CD14-positive monocyte (primary cell): Measurements from ENCODE around the gene EXOC3L1. TPM values are rescaled to one million over a fixed set of nuclear protein-coding genes. Genes with fewer than 3 reads are reported as not detected.
A peak's percentile ranks its signal among the peaks of the same experiment; 100 is the strongest.

ENCODE experiments used
- DNase-seq, 3 donors: peaks; one replicate each; pipeline ENCODE4 v3.0.0-alpha.2; 2011 to 2022
- H2AFZ ChIP-seq: 2 replicates; pipeline ENCODE4 v1.6.0; 2012; ENCODE audit warnings: mild to moderate bottlenecking, low read depth, low read length, inconsistent platforms; ENCODE audit not compliant: insufficient read depth, poor library complexity, severe bottlenecking
- H3K27ac ChIP-seq, 2 donors: 1 replicate in 1 of 2; 2 replicates in 1 of 2; pipeline ENCODE4 v1.5.1; 2012 to 2013; ENCODE audit warnings: low read length in 2 of 2, control low read depth in 1 of 2, inconsistent platforms in 1 of 2, low read depth in 1 of 2, mild to moderate bottlenecking in 1 of 2
- H3K27me3 ChIP-seq, 2 donors: one replicate each; pipeline versions ENCODE4 v1.6.0 to v1.6.1; 2011 to 2013; ENCODE audit warnings: low read length in 2 of 2; ENCODE audit not compliant: control insufficient read depth in 2 of 2, insufficient read depth in 2 of 2
- H3K36me3 ChIP-seq, 2 donors: replicated peaks in 1 of 2; 1 replicate in 1 of 2; 2 replicates in 1 of 2; pipeline versions ENCODE4 v1.5.1 to v1.6.1; 2012 to 2013; ENCODE audit warnings: low read length in 2 of 2, control low read depth in 1 of 2, inconsistent platforms in 1 of 2, mild to moderate bottlenecking in 1 of 2; ENCODE audit not compliant: insufficient read depth in 2 of 2, control insufficient read depth in 1 of 2
- H3K4me1 ChIP-seq, 2 donors: 1 replicate in 1 of 2; 2 replicates in 1 of 2; pipeline versions ENCODE4 v1.5.1 to v1.6.1; 2012 to 2013; ENCODE audit warnings: low read length in 2 of 2, control low read depth in 1 of 2, inconsistent platforms in 1 of 2, mild to moderate bottlenecking in 1 of 2, moderate library complexity in 1 of 2; ENCODE audit not compliant: insufficient read depth in 2 of 2, control insufficient read depth in 1 of 2
- H3K4me2 ChIP-seq: replicated peaks from 2 replicates; pipeline ENCODE3; 2012; ENCODE audit warnings: low read length, moderate library complexity, mild to moderate bottlenecking; ENCODE audit not compliant: poor library complexity, severe bottlenecking; ENCODE audit errors: extremely low read depth
- H3K4me3 ChIP-seq, 3 experiments: fragments of 200-600 bp in 1 of 3; sonication (generic) in 1 of 3; replicated peaks in 1 of 3; 1 replicate in 2 of 3; 2 replicates in 1 of 3; pipeline ENCODE4 v1.5.1; 2011 to 2013; ENCODE audit warnings: low read length in 3 of 3, mild to moderate bottlenecking in 3 of 3, control low read depth in 2 of 3, low read depth in 2 of 3, inconsistent platforms in 1 of 3, moderate library complexity in 1 of 3
- H3K79me2 ChIP-seq: 2 replicates; pipeline ENCODE4 v1.6.0; 2012; ENCODE audit warnings: mild to moderate bottlenecking, control low read depth, inconsistent platforms, low read length, moderate library complexity; ENCODE audit not compliant: insufficient read depth
- H3K9ac ChIP-seq: 2 replicates; pipeline ENCODE4 v1.6.0; 2017; ENCODE audit warnings: low read length, mild to moderate bottlenecking; ENCODE audit not compliant: insufficient read depth, poor library complexity, severe bottlenecking
- H3K9me3 ChIP-seq, 2 donors: replicated peaks in 1 of 2; 1 replicate in 1 of 2; 2 replicates in 1 of 2; pipeline versions ENCODE4 v1.5.1 to v1.6.1; 2012 to 2013; ENCODE audit warnings: low read length in 2 of 2, control low read depth in 1 of 2; ENCODE audit not compliant: control insufficient read depth in 1 of 2, insufficient read depth in 1 of 2
- H4K20me1 ChIP-seq: 2 replicates; pipeline ENCODE4 v1.6.0; 2012; ENCODE audit warnings: mild to moderate bottlenecking, low read length, control low read depth, moderate library complexity; ENCODE audit not compliant: insufficient read depth
- H3K27ac Mint-ChIP-seq, 7 donors: one replicate each; pipeline ENCODE4 v1.8.0; 2020; ENCODE audit warnings: mild to moderate bottlenecking in 7 of 7, mixed read lengths in 7 of 7, moderate library complexity in 6 of 7, inconsistent platforms in 2 of 7
- H3K27me3 Mint-ChIP-seq, 3 donors: one replicate each; pipeline ENCODE4 v1.8.0; 2021 to 2022; ENCODE audit warnings: low read depth in 3 of 3, mild to moderate bottlenecking in 3 of 3, mixed read lengths in 3 of 3, moderate library complexity in 3 of 3, inconsistent platforms in 1 of 3
- H3K36me3 Mint-ChIP-seq, 2 donors: one replicate each; pipeline ENCODE4 v1.8.0; 2020; ENCODE audit warnings: mixed read lengths in 2 of 2, inconsistent platforms in 1 of 2, mild to moderate bottlenecking in 1 of 2
- H3K4me1 Mint-ChIP-seq: one replicate; pipeline ENCODE4 v1.8.0; 2020; ENCODE audit warnings: mild to moderate bottlenecking, mixed read lengths
- H3K4me3 Mint-ChIP-seq, 2 donors: one replicate each; pipeline ENCODE4 v1.8.0; 2020; ENCODE audit warnings: mild to moderate bottlenecking in 2 of 2, mixed read lengths in 2 of 2, moderate library complexity in 1 of 2
- H3K9me3 Mint-ChIP-seq, 7 donors: one replicate each; pipeline ENCODE4 v1.8.0; 2020 to 2022; ENCODE audit warnings: mixed read lengths in 7 of 7, mild to moderate bottlenecking in 6 of 7, moderate library complexity in 6 of 7, inconsistent platforms in 2 of 7
- CTCF ChIP-seq: fragments of 200-600 bp; IDR thresholded peaks from one replicate; pipeline ENCODE4 v1.8.0; 2022; ENCODE audit warnings: antibody characterized with exemption, mild to moderate bottlenecking
- whole genome bisulfite sequencing: methylation state at CpG from one replicate; pipeline ENCODE4 v1.1.5; 2013; ENCODE audit warnings: missing lambda C conversion rate; ENCODE audit not compliant: insufficient coverage; 5-methylcytosine and 5-hydroxymethylcytosine counted together
- intact Hi-C, 2 donors: fragments of 100-400 bp; cut with micrococcal nuclease; formaldehyde crosslinking; loops; one replicate each; pipeline versions ENCODE4 v1.15.0 to v1.15.1; 2023
- polyA plus RNA-seq, 3 donors: library from polyadenylated mRNA; depleted of rRNA in 1 of 3; unstranded in 2 of 3; stranded (reverse) in 1 of 3; fragments of 300-500 nt in 2 of 3; fragments of >200 nt in 1 of 3; fragmentation: Illumina TruSeq in 2 of 3; gene quantifications; 1 replicate in 2 of 3; 2 replicates in 1 of 3; pipeline ENCODE4 v1.2.3, GENCODE V29; 2012 to 2021

Gene EXOC3L1
- polyA plus RNA-seq, 3 donors: 2.8 to 3.7 (median 3.0) TPM

- intact Hi-C loops: no loop called here
Observed at GRCh38 chr16:67162506-67163163, 27.3 kb downstream of the EXOC3L1 start.

GRCh38 chr16:67161595-67162058, 28.3 kb downstream of the EXOC3L1 start:
- Mint-ChIP-seq H3K4me1 (peaks cover 59% of the 10 kb centered on the region), H3K4me3 (peak overlapping the region in 1 of 2 donors; percentile 92), H3K27me3 (peaks cover 47 to 65% (median 61%) of the 10 kb centered on the region in 3 donors), H3K36me3 (peaks cover 7 to 13% of the 10 kb centered on the region in 2 donors), H3K27ac (peak overlapping the region in 1 of 7 donors; percentile 30), H3K9me3 (peaks cover 0 to 28% (median 14%) of the 10 kb centered on the region in 7 donors)
- 62% methylated on average over 25 of the region's 25 CpGs for WGBS
- Histone ChIP-seq H3K4me2 (peak overlapping the region; percentile 99), H3K4me1 (peaks cover 70 to 78% of the 10 kb centered on the region in 2 donors), H3K9ac (no peak overlapping the region), H3K36me3 (no peaks in the 10 kb centered on the region), H3K27me3 (peaks cover 42 to 49% of the 10 kb centered on the region in 2 donors), H3K9me3 (peaks cover 0 to 35% of the 10 kb centered on the region in 2 donors), H3K79me2 (no peaks in the 10 kb centered on the region), H4K20me1 (peaks cover 78% of the 10 kb centered on the region), H3K4me3 (peak overlapping the region in 1 of 3 experiments; percentile 99), H2AFZ (no peak overlapping the region), H3K27ac (no peak overlapping the region)
- intact Hi-C loops: loop anchor here in 1 of 2 donors (2.0 kb wide), 1 partner anchor 31 kb away; the partner anchor contains the start of gene E2F4
- no peak for DNase-seq
- no peak for TF ChIP-seq CTCF

More at GRCh38 chr16:67162506-67163163, 27.3 kb downstream of the EXOC3L1 start:
- Mint-ChIP-seq H3K9me3 (peaks cover 0 to 31% (median 16%) of the 10 kb centered on the region in 7 donors), H3K4me1 (peaks cover 54% of the 10 kb centered on the region), H3K27me3 (peaks cover 56 to 74% (median 69%) of the 10 kb centered on the region in 3 donors), H3K4me3 (peak overlapping the region; percentile 41 to 92), H3K27ac (no peak overlapping the region), H3K36me3 (peaks cover 8 to 13% of the 10 kb centered on the region in 2 donors)
- TF ChIP-seq CTCF: no peak
- H3K9ac ChIP-seq: no peak overlapping the region
- H3K36me3 ChIP-seq: no peaks in the 10 kb centered on the region
- peak overlapping the region; percentile 67 for H3K4me2 ChIP-seq
- peak overlapping the region in 1 of 3 experiments; percentile 61 for H3K4me3 ChIP-seq
- H3K9me3 ChIP-seq: peaks cover 0 to 37% of the 10 kb centered on the region in 2 donors
- H3K27me3 ChIP-seq: peaks cover 47 to 59% of the 10 kb centered on the region in 2 donors
- H3K4me1 ChIP-seq: peaks cover 70 to 78% of the 10 kb centered on the region in 2 donors
- peaks cover 70% of the 10 kb centered on the region for H4K20me1 ChIP-seq
- H2AFZ ChIP-seq: no peak overlapping the region
- peak in 2 of 3 donors; percentile 33 to 62 for DNase-seq
- no peak overlapping the region for H3K27ac ChIP-seq
- WGBS: 4% methylated on average over 39 of the region's 44 CpGs
- no peaks in the 10 kb centered on the region for H3K79me2 ChIP-seq
